Hematopoietic multipotent progenitor cell (in vitro differentiated cells): Measurements from ENCODE around the gene CST7. TPM values are rescaled to one million over a fixed set of nuclear protein-coding genes. Genes with fewer than 3 reads are reported as not detected.
A peak's percentile ranks its signal among the peaks of the same experiment; 100 is the strongest.
"Not testable (repeated sequence)": the region's sequence is repeated elsewhere in the genome, so short reads cannot be mapped to it uniquely, and the experiment has no call there.

Experiments used
- DNase-seq, 3 donors: peaks; one replicate each; pipeline ENCODE4 v3.0.0-alpha.2; 2011 to 2015; ENCODE audit warnings: low read depth in 2 of 3, low spot score in 2 of 3
- total RNA-seq: library from RNA; depleted of rRNA; stranded (reverse); fragments of >200 nt; gene quantifications from one replicate; pipeline ENCODE4 v1.2.3, GENCODE V29; 2012

Gene CST7
- total RNA-seq: 18.6 TPM

DNA sequence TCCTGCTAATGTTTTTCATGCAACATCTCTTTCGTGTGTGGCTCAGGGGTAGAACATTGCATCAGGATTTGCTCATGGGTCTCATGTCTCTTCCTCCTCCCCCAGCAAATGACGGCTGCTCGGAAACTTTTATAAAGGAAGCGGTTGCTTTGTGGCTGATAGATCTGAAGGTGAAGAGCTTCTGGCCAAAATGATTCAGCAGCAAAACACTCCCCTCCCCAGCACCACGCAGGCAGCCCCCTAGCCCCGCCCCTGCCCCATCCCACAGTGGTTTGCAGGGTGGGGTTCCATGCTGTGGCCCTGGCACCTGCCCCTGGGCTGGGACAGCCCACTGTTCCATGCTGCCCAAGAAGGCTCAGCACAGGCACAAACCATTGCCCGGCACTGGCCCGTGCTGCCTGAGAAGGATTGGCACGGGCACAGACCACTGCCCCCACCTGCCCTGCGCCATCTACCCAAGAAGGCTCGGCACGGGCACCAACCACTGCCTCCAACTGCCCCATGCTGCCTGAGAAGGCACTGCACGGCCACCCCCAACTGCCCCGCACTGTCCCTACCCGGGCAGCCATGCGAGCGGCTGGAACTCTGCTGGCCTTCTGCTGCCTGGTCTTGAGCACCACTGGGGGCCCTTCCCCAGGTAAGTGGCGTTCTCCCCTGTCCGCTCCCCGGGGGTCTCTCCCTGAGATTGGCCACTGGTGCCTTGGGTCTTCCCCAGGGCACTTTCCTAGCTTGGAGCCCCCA is at the start of gene CST7:
CST7 (plus strand) TSS at position 331 of the 741 bp plus-strand sequence; CDS start at position 568, 237 bp downstream.
- DNase-seq: peak; percentile 11 to 97 (median 88)

GRCh38 chr20:24906806-24907205 is 42.3 kb upstream of the CST7 start:
- DNase-seq: no peak

GRCh38 chr20:24908642-24909041 is 40.4 kb upstream of the CST7 start:
- no peak for DNase-seq

- no peak for DNase-seq
These were observed 39.8 kb upstream of the CST7 start for GRCh38 chr20:24909086-24909780.

DNA sequence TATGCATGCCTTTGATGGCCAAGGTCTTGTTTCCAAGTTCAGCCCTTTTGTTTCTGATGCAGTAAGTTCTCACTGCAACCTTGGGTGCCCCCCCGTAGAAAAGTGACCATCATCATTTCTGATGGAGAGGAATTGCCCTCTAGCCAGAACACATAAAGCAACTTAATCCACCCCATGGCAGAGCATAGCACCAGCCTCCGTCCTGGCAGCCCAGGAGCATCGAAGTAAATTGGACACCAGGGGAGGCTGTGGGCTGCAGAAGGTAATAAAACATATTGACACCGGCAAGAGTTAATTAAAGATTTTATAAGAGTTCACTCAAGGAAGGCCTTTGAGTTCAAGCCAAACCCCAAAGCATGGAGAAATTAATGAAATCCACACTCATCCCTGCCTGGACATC is 39.2 kb upstream of the CST7 start:
- no peak for DNase-seq

DNA sequence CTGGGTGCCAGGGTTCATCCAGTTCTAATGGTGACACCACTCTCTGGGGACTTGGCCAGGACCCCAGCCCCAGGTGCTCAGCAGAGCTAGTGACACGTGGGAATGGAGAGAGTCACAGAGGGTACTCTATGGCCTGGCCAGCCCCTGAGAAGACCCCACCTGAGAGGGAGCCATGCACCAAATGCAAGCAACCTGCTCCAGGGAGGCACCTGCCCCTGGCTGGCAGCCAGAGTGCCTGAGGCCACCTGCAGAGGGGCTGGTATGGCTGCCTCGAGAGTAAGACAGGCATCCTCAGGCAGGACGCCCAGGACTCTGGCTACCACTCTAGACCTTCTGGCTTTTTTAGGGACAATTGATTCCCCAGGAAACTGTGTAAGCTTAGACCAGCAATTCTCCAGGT is 38.6 kb upstream of the CST7 start:
- no peak for DNase-seq

GRCh38 chr20:24911461-24911860 is 37.6 kb upstream of the CST7 start:
- DNase-seq: no peak

GRCh38 chr20:24912397-24913075 is 36.5 kb upstream of the CST7 start:
- no peak for DNase-seq

- no peak for DNase-seq
These were observed 35.9 kb upstream of the CST7 start for GRCh38 chr20:24913076-24913628.

DNA sequence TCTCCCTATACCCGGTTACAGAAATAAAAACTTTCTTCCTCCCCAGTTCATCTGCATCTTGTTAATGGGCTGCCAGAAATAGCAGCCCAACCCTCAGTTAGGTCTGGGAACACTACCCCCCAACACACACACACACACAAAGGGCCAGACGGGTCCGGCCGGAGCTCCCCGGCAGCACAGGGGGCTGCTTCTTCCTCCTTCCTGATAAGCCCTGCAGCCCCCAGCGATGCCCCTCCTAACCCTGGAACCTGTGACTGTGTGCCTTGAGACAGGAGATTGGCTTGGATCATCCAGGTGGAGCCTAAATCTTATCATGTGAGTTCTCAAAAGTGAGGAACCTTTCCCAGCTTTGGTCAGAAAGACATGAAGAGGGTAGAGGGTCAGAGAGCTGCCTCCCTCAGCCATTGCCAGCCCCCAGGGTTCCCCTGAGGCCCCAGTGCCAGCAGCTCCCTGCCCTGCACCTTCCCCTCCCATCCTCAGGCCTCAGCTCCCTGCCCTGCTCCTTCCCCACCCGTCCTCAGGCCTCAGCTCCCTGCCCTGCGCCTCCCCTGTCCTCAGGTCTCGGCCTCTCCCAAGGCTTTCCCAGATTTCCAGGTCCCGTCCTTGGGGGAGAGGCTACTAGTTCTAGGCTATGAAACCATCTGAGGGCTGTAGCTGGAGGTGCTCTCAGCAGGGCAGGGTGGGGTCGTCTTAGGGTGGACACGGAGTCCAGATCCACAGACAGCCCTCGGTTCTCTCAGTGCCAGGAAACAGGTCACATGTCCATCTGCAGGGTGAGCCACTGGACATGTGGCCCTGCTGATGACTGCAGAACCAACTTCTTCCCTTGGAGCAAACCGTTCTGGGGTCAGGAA is 34.5 kb upstream of the CST7 start:
- DNase-seq: no peak

- DNase-seq: no peak
These were observed 33.6 kb upstream of the CST7 start for GRCh38 chr20:24915440-24915839.

GRCh38 chr20:24915892-24916291 is 33.2 kb upstream of the CST7 start:
- no peak for DNase-seq

- no peak for DNase-seq
These were observed 32.7 kb upstream of the CST7 start for GRCh38 chr20:24916412-24916811.

GRCh38 chr20:24917056-24917455 is 32.0 kb upstream of the CST7 start:
- no peak for DNase-seq

GRCh38 chr20:24917797-24918578 is 31.1 kb upstream of the CST7 start:
- peak; percentile 9 to 76 (median 64) for DNase-seq

DNA sequence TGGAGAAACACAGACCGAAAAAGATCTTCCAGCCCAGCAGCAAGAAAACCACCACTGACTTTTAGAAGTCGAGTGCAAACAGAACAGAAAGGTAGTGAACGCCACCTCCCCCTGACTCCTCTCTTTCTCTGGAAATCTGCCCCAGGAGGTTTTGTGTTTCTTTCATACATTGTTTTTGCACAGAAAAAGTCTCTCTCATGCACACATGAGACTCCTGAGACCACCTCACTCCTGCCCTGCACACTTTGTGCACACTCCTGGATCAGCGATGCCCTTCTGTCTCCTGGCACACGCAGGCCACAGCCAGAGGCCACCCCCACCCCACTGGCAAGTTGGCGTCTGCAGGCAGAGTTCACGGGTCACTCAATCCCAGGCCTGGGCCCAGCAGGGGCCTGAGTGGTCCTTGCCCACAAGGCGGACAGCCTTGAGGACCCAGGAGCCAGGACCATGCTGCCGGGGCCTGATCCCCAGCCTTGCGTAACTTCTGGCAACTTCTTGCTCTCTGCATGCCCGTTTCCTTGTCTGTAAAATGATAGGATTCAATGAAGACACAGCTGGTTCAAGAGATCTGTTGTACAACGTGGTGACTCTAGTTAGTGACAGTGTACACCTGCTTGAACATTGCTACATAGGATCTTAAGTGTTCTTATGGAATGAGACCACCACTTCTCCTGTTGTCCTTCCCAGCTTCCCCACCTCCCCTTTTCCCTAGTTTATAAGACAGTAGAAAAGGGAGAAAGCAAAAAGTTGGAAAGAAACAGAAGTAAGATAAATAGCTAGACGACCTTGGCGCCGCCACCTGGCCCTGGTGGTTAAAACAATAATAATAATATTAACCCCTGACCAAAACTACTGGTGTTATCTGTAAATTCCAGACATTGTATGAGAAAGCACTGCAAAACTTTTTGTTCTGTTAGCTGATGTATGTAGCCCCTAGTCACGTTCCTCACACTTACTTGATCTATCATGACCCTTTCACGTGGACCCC is 30.2 kb upstream of the CST7 start:
- no peak for DNase-seq

DNA sequence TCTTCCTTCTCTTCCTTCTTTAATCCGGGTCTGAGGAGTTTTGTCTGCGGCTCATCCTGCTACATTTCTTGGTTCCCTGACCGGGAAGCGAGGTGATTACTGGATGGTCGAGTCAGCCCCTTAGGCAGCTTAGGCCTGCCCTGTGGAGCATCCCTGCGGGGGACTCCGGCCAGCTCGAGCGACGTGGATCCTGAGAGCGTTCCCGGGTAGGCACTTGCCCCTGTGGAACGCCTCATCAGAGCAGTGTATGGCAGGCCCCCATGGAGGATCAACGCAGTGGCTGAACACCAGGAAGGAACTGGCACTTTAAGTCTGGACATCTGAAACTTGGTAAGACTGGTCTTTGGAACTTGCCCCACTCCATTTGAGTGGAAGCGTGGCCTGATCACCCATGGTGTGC is 29.4 kb upstream of the CST7 start:
- DNase-seq: not testable (repeated sequence)

DNA sequence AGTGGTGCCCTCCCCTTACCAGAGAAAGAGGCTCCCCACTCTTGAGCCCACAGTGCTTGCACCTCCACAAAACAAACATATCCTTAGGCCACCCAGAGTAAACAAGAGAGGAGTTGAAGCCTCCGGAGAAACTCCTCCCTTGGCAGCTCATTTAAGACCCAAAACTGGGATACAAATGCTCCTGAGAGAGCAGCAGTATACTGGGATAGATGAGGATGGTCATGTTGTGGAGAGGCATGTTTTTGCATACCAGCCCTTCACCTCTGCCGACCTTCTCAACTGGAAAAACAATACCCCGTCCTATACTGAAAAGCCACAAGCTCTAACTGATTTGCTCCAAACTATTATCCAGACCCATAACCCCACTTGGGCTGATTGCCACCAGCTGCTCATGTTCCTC is 28.4 kb upstream of the CST7 start:
- DNase-seq: not testable (repeated sequence)
